Measurements from ENCODE around the gene IL12A.

Gene IL12A

DNA sequence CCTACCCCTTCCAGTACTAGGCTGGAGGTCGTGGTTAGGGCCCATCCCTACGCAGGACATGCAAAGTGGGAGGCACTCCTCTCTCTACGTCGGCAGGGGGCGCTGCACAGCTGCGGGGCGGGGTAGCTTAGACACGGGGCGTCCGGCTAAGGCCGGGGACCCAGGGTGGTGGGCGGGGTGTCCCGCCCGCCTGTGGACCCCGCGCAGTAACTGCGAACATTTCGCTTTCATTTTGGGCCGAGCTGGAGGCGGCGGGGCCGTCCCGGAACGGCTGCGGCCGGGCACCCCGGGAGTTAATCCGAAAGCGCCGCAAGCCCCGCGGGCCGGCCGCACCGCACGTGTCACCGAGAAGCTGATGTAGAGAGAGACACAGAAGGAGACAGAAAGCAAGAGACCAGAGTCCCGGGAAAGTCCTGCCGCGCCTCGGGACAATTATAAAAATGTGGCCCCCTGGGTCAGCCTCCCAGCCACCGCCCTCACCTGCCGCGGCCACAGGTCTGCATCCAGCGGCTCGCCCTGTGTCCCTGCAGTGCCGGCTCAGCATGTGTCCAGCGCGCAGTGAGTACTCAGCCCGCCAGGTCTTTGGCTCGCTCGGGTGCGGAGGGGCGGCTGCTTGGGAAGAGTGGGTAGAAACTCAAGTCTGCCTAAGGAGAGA, at the start of gene IL12A:
Gene IL12A, plus strand, starts transcription at position 219 of the 655 bp plus-strand sequence.
- Histone ChIP-seq H3K9me3 (ENCODE audit: control insufficient read depth, insufficient read depth, low read length) (peaks cover 5% of the 10 kb centered on the region; the same call in 1 of the 2 replicates), H3K4me3 (ENCODE audit: low read depth, low read length) (peak within 1 kb of the TSS; percentile 76), H3K4me1 (ENCODE audit: control insufficient read depth, insufficient read depth, low read length) (peaks cover 15% of the 10 kb centered on the region), H3K36me3 (ENCODE audit: control insufficient read depth, insufficient read depth, low read length) (no peaks in the 10 kb centered on the region), H3K27me3 (ENCODE audit: control insufficient read depth, insufficient read depth, low read length) (peaks cover 12% of the 10 kb centered on the region; the same call in 1 of the 2 replicates), H3K27ac (ENCODE audit: low read depth, low read length) (no peak within 1 kb of the TSS), H3K9ac (ENCODE audit: low read depth, low read length) (peak within 1 kb of the TSS; percentile 54; the same call in 1 of the 2 replicates)

DNA sequence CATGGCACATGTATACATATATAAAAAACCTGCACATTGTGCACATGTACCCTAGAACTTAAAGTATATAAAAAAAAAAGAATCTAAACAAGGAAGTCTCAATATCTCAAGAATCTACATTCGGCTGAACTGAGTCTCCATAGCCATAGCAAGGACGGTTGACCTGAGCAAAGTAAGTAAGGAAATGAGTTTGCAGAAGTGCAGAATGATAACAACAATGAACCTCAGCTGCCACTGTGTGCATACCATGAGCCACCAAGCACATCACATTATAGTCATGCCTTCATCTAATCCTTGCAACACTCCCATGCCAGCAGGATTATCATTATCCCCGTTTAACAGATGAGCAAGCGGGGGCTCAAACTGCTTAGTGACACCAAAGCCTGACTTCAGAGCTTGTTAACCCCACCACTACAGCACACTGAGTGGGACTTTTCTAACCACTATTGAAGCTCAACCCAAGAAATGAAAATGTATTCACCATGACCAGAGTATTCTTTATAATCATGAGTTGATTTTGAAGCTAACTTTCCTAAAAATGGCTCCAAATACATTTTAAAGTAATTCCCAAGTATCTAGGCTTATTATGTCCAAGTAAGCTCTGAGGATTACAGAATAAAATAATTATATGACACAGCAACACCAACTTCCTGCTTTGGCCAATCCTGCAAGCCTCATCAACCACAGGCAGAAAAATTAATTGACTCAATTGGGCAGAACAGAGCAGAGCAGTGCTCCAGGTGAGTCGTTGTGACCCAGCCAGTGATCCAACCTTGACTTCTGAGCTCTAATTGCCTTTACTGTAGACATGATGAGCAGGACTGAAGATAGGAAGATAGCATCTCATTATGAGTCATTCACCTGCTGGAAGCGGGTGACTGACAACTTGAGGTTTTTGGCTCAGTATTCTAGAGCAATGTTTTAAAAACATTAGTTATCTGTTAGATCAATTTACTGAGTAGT, 47.3 kb upstream of the IL12A start:
- Histone ChIP-seq H3K9ac (ENCODE audit: low read depth, low read length) (no peak overlapping the region), H3K4me3 (ENCODE audit: low read depth, low read length) (no peak overlapping the region), H3K36me3 (ENCODE audit: control insufficient read depth, insufficient read depth, low read length) (no peaks in the 10 kb centered on the region), H3K4me1 (ENCODE audit: control insufficient read depth, insufficient read depth, low read length) (no peaks in the 10 kb centered on the region), H3K27me3 (ENCODE audit: control insufficient read depth, insufficient read depth, low read length) (no peaks in the 10 kb centered on the region), H3K27ac (ENCODE audit: low read depth, low read length) (no peak overlapping the region), H3K9me3 (ENCODE audit: control insufficient read depth, insufficient read depth, low read length) (no peaks in the 10 kb centered on the region)

DNA sequence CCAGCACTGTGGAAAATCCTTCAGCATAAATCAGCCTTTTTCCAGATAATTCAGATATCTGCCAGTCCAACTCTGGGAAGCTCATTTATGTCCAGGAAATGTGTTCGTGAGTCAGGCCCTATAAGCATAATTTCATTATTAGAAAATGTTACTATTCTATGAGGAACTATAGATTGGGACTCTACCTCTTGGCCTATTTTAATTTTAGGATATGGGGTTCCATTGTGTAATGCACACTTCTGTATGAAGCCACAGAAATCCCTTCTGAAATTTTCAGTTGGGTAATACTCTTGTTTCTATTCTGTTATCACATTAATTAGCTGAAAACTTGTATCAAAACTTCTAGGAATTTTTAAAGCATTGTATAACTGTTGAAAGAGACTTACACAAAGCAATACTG, 43.9 kb upstream of the IL12A start:
- H3K4me3 ChIP-seq (ENCODE audit: low read depth, low read length), result no peak overlapping the region

GRCh38 chr3:159945930-159946329, 42.7 kb upstream of the IL12A start:
- H3K4me3 ChIP-seq (ENCODE audit: low read depth, low read length), result no peak overlapping the region
- H3K36me3 ChIP-seq (ENCODE audit: control insufficient read depth, insufficient read depth, low read length), result no peaks in the 10 kb centered on the region
- no peaks in the 10 kb centered on the region for H3K27me3 ChIP-seq (ENCODE audit: control insufficient read depth, insufficient read depth, low read length)
- no peaks in the 10 kb centered on the region for H3K9me3 ChIP-seq (ENCODE audit: control insufficient read depth, insufficient read depth, low read length)
- H3K9ac ChIP-seq (ENCODE audit: low read depth, low read length), result no peak overlapping the region
- no peaks in the 10 kb centered on the region for H3K4me1 ChIP-seq (ENCODE audit: control insufficient read depth, insufficient read depth, low read length)
- no peak overlapping the region for H3K27ac ChIP-seq (ENCODE audit: low read depth, low read length)

More for the DNA sequence above, 43.9 kb upstream of the IL12A start:
- no peaks in the 10 kb centered on the region for H3K9me3 ChIP-seq (ENCODE audit: control insufficient read depth, insufficient read depth, low read length)
- no peaks in the 10 kb centered on the region for H3K4me1 ChIP-seq (ENCODE audit: control insufficient read depth, insufficient read depth, low read length)
- no peak overlapping the region for H3K27ac ChIP-seq (ENCODE audit: low read depth, low read length)
- no peak overlapping the region for H3K9ac ChIP-seq (ENCODE audit: low read depth, low read length)
- no peaks in the 10 kb centered on the region for H3K27me3 ChIP-seq (ENCODE audit: control insufficient read depth, insufficient read depth, low read length)
- no peaks in the 10 kb centered on the region for H3K36me3 ChIP-seq (ENCODE audit: control insufficient read depth, insufficient read depth, low read length)

DNA sequence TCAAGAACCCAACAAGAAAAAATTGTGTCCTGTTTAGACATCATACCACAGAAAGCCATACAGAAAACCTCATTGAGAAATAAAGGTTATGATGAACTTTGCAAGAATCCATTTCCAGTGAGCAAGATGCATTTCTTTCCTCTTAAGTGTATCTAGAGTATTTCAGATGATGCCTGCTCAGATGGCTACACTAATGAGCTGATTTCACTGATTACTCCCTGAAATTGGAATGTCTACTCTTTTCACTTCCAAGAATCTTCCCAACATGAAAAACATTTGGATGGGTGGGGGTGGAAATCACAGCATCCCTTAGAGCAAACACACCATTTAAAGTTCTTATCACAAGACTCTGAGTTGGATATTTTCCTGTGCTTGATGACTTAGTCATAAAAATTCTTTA, 41.4 kb upstream of the IL12A start:
- Histone ChIP-seq H3K36me3 (ENCODE audit: control insufficient read depth, insufficient read depth, low read length) (no peaks in the 10 kb centered on the region), H3K9me3 (ENCODE audit: control insufficient read depth, insufficient read depth, low read length) (no peaks in the 10 kb centered on the region), H3K27ac (ENCODE audit: low read depth, low read length) (no peak overlapping the region), H3K9ac (ENCODE audit: low read depth, low read length) (no peak overlapping the region), H3K27me3 (ENCODE audit: control insufficient read depth, insufficient read depth, low read length) (no peaks in the 10 kb centered on the region), H3K4me1 (ENCODE audit: control insufficient read depth, insufficient read depth, low read length) (no peaks in the 10 kb centered on the region), H3K4me3 (ENCODE audit: low read depth, low read length) (no peak overlapping the region)

DNA sequence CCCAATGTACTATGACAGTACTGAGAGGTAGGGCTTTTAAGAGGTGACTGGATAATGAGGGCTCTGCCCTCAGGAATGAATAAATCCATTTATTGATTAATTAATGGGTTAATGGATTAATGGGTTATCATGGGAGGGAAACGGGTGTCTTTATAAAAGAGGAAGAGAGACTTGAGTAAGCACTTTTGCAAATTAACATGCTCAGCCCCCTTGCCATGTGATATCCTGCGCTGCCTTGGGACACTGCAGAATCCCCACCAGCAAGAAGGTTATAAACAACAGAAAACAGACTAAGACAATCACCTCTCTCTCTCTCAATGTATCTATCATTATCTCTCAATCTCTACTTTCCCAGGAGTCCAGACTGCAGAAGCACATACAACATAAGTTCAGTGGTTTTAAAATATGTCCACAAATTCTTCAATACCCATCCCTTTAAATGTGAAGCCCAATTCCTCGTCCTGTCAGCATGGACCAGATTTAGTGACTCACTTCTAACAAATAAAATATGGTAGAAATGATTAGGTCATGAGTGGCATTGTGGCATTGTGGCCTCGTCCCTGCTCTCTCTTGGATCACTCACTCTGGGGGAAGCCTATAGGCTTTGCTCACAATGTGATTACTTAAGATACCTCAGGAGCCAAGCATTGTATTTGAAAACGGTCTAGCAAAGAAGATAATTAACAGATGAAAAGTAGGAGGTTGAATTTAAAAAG, 40.0 kb upstream of the IL12A start:
- no peaks in the 10 kb centered on the region for H3K9me3 ChIP-seq (ENCODE audit: control insufficient read depth, insufficient read depth, low read length)
- no peak overlapping the region for H3K27ac ChIP-seq (ENCODE audit: low read depth, low read length)
- H3K9ac ChIP-seq (ENCODE audit: low read depth, low read length), result no peak overlapping the region
- no peak overlapping the region for H3K4me3 ChIP-seq (ENCODE audit: low read depth, low read length)
- no peaks in the 10 kb centered on the region for H3K4me1 ChIP-seq (ENCODE audit: control insufficient read depth, insufficient read depth, low read length)
- H3K36me3 ChIP-seq (ENCODE audit: control insufficient read depth, insufficient read depth, low read length), result no peaks in the 10 kb centered on the region
- H3K27me3 ChIP-seq (ENCODE audit: control insufficient read depth, insufficient read depth, low read length), result no peaks in the 10 kb centered on the region

DNA sequence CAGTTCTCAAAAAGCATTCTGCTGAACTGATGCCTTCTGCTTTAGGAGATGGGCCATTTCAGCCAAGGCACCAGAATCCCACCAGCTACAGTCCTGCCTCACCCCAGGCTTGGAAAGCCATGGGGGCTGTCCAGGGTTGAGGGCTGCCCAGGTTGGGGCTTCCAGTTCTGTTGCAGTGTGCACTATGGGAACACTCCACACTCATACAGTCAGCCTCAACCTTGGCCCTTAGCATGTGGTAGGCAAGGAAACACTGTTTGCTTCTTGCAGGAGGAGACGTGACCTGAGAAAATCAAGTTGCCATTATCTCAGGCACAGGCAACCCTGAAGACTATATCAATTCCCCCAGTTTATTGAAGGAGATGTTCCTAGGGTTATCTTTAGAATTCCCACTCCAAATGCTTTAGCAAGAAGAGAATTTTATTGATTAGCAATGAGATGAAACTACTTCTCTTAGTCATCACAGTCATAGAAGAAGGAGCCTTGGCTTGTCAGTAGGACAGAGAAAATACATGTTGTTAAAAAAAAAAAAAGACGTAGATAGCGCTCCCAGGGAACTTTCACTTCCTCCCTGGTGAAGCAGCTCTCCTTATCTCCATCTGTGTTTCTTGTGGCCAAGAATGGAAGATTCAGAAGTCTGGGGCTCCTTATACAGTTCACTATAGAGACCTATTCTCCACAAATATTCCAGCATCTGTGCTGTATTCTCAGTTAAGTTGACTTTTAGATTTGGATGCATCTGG, 38.3 kb upstream of the IL12A start:
- Histone ChIP-seq H3K4me1 (ENCODE audit: control insufficient read depth, insufficient read depth, low read length) (no peaks in the 10 kb centered on the region), H3K27me3 (ENCODE audit: control insufficient read depth, insufficient read depth, low read length) (no peaks in the 10 kb centered on the region), H3K9me3 (ENCODE audit: control insufficient read depth, insufficient read depth, low read length) (no peaks in the 10 kb centered on the region), H3K27ac (ENCODE audit: low read depth, low read length) (no peak overlapping the region), H3K4me3 (ENCODE audit: low read depth, low read length) (no peak overlapping the region), H3K9ac (ENCODE audit: low read depth, low read length) (no peak overlapping the region), H3K36me3 (ENCODE audit: control insufficient read depth, insufficient read depth, low read length) (no peaks in the 10 kb centered on the region)

DNA sequence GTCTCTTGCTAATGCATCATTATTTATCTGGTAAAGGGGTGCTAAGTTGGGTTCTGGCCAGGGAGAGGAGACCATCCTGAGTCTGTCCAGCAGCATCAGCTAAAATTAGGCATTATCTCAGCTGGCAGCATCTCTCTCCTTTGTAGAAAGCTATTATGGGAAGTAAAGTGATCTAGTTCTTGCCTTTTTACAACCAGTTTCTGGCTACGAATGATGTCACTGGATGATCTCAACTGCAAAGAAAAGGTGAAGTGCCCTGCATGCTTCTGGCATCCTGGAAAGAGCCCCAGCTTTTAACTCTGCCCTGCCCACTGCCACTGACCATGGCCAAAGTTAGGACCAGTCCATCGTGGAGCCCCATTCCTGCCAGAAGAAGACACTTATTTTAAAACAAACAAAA, 37.1 kb upstream of the IL12A start:
- Histone ChIP-seq H3K9ac (ENCODE audit: low read depth, low read length) (no peak overlapping the region), H3K4me1 (ENCODE audit: control insufficient read depth, insufficient read depth, low read length) (no peaks in the 10 kb centered on the region), H3K36me3 (ENCODE audit: control insufficient read depth, insufficient read depth, low read length) (no peaks in the 10 kb centered on the region), H3K9me3 (ENCODE audit: control insufficient read depth, insufficient read depth, low read length) (no peaks in the 10 kb centered on the region), H3K27me3 (ENCODE audit: control insufficient read depth, insufficient read depth, low read length) (no peaks in the 10 kb centered on the region), H3K27ac (ENCODE audit: low read depth, low read length) (no peak overlapping the region), H3K4me3 (ENCODE audit: low read depth, low read length) (no peak overlapping the region)

GRCh38 chr3:159953325-159954085, 35.1 kb upstream of the IL12A start:
- H3K27me3 ChIP-seq (ENCODE audit: control insufficient read depth, insufficient read depth, low read length), result no peaks in the 10 kb centered on the region
- H3K4me1 ChIP-seq (ENCODE audit: control insufficient read depth, insufficient read depth, low read length), result no peaks in the 10 kb centered on the region
- H3K9me3 ChIP-seq (ENCODE audit: control insufficient read depth, insufficient read depth, low read length), result no peaks in the 10 kb centered on the region
- no peaks in the 10 kb centered on the region for H3K36me3 ChIP-seq (ENCODE audit: control insufficient read depth, insufficient read depth, low read length)
- no peak overlapping the region for H3K27ac ChIP-seq (ENCODE audit: low read depth, low read length)
- no peak overlapping the region for H3K9ac ChIP-seq (ENCODE audit: low read depth, low read length)
- no peak overlapping the region for H3K4me3 ChIP-seq (ENCODE audit: low read depth, low read length)
